ENCODE measurements around the gene UBE2QL1.

Gene UBE2QL1

GRCh38 chr5:6430418-6431028 is 18.1 kb upstream of the UBE2QL1 start:
- no peak for DNase-seq

- DNase-seq, result no peak
Measured at GRCh38 chr5:6431214-6432195, 17.2 kb upstream of the UBE2QL1 start.

DNA sequence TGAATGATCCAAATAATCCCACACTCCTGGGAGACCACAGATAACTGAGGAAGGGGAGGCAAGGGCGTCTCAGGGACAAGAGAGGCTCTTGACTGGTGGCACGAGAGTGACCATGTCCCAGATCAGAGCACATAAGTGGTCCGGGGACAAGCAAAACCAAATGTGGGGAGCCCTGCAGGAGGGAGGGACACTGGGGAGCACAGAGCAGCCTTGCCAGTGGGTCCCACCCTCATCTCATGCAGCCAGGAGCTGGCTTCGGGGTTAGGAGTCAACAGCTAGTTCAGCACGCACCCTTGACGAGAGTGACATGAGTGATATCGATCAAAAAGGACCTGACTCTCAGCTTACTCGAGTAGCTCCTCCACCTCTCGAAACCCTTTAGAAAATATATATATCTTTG is 16.5 kb upstream of the UBE2QL1 start:
- DNase-seq, result no peak

GRCh38 chr5:6434731-6435130 is 13.9 kb upstream of the UBE2QL1 start:
- no peak for DNase-seq

- DNase-seq, result peak; percentile 26
Measured at GRCh38 chr5:6435356-6435755, 13.3 kb upstream of the UBE2QL1 start.

DNA sequence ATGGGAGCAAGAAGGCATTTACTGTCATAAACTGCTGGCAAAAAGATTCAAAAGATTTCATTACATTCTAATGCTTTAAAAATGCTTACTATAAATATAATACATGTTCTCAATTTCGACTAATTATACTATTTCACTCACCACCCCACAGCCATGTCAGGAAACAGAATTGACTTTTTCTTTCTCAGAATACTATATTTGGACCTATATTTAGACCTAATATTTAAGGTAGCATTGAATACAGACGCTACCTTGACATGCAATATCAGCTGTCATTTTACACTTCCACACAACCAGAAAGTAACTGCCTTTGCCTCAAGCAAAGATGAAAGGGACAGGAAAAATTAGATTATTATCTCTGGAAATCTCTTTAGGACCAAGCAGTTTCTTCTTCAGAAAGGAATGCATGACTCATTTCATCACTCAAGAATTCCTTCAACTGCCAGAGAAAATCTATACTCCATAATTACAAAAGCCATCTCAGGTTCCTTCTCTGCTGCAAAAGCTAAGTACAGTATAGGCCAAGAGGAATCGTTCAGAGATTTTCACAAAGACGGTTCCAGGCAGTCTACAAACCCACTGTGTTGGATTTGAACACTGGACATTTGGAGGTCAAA is 11.8 kb upstream of the UBE2QL1 start:
- DNase-seq, result no peak

- DNase-seq, result no peak
Measured at GRCh38 chr5:6439588-6440550, 8.8 kb upstream of the UBE2QL1 start.

GRCh38 chr5:6442333-6442732 is 6.3 kb upstream of the UBE2QL1 start:
- DNase-seq, result no peak

GRCh38 chr5:6443326-6443725 is 5.3 kb upstream of the UBE2QL1 start:
- no peak for DNase-seq

GRCh38 chr5:6446042-6446441 is 2.6 kb upstream of the UBE2QL1 start:
- DNase-seq, result no peak

GRCh38 chr5:6446626-6447309 is 1.9 kb upstream of the UBE2QL1 start:
- DNase-seq, result peak; percentile 4

- no peak for DNase-seq
Measured at GRCh38 chr5:6447384-6448140, 1.1 kb upstream of the UBE2QL1 start.

DNA sequence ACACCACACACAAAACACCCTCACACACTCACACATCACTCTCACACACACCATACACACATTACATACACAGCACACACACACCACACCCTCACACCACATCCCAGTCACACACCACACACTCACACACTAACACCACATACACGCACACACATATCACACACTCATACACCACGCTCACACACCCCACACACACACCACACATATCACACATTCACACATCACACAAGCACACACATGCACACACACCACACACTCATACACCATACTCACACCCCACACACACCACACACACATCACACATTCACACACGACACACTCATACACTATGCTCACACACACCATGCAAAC is 543 bp upstream of the UBE2QL1 start:
- no peak for DNase-seq

DNA sequence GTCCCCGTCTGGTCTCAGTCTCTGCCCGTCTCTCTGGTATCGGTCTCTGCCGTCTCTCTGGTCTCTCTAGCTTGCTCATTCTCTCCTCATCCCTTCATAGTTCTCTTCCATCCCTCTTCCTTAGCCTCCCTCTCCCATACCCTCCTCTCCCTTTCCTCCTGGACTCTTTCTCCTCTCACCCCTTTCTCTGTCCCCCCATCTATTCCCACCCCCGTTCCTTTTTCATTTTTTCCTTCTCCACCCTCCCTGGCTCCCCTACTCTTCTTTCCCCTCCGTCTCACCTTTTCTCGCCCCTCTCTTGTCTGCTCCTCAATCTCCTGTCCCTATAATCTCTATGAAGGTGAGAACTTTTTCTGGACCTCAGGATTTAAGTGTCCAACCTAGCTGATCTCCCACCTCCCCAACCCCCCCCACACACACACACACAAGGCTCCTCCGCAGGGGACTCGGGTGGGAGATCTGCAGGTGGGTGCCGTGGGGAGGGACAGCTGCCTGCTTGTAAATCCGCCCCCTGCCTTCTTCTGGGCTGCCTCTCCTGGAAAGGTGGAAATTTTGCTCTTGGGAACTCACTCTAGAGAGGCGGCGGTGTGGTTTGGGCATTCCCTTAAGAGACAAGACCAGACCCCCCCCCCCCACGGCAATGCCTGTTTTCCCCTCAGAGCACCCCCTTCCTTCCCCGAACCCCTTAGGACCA is 953 bp downstream of the UBE2QL1 start:
- DNase-seq, result no peak

DNA sequence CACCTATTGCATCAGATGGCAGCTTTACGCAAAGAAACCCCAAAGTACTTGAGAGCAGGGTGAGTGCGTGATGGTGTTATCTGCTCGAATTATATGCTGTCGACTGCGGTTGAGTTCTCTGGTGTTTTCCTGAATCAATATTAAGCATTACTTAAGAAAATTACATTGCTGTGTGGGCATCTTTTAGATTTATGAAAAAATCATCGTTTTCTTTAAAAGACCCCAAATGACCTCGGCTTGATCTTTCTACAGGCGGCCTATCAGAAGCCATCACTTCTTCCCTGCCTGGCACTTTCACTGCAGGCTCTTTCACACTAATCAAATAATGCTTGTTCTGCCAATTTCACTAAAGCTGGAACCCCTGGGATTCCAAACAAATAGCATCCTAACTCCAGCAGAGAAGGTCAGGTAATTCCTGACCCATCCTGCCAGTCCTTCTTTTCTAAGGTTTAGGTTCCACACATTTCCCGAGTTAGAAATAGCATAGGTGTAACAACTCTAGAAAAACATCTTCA is 1.7 kb downstream of the UBE2QL1 start:
- DNase-seq, result no peak

GRCh38 chr5:6452622-6453504 is 4.2 kb downstream of the UBE2QL1 start:
- no peak for DNase-seq

DNA sequence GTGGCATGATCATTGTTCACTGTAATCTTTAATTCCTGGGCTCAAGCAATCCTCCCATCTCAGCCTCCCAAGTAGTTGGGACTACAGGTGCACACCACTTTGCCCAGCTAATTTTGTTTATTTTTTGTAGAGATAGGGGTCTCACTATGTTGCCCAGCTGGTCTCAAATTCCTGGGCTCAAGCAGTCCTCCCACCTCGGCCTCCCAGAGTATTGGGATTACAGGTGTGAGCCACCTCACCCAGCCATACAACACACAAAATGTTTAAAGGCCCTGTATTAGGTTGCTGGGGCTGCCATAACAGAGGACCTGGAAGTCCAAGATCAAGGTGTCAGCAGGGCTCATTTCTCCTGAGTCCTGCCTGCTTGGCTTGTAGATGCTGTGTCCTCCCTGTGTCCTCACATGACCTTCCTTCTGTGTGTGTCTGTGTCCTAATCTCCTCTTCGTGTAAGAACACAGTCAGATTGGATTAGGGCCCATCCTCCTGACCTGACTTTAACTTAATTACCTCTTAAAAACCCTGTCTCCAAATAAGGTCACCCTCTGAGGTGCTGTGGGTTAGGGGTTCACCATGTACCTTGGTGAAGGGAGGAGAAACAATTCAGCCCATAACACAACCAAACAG is 5.4 kb downstream of the UBE2QL1 start:
- no peak for DNase-seq

GRCh38 chr5:6454628-6455053 is 6.0 kb downstream of the UBE2QL1 start:
- DNase-seq, result no peak
